ENCODE results near the gene ARSB.
"Not testable (repeated sequence)": the region's sequence is repeated elsewhere in the genome, so short reads cannot be mapped to it uniquely, and the experiment has no call there.

The ARSB gene

DNA sequence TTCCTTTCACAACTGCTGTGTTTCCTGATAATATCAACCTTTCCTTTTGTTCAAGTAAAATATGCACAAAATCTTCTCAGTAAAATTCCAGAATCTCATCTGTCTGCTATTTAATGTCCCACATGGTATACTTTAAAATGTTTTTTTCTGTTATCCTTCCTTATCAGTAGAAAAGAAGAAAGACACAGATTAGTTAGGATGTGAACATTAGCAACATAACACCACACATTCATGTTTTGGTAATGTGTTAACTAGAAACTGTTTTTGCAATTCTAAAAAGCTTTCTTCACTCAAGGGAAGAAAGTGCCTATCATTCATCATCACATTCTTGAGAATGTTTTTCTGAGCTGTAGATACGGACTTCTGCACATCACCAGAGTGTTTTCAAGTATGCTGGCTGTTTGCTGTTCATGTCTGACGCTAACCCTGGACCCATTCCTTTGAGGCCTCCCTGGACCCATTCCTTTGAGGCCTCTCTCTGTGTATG lies 10.5 kb upstream of the ARSB start:
- no peak for DNase-seq (ENCODE audit: low spot score)

DNA sequence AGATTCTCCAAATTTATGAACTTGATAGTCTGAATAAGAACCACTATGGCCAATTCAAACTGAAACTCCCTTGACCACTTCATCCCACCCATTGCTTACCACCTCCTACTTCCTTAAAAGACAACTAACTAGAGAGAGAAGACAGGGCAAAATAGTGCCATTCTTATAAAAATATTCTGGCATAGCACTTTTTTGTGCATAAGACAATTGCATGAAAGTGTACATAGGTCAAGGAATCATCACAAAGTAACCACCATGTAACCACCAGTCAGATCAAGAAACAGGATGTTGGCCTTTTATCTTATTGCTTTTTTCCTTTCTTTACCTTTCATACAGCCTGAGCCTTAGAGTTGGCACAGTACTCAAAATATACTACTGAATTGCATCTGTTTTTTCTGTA lies 8.1 kb upstream of the ARSB start:
- no peak for DNase-seq (ENCODE audit: low spot score)

GRCh38 chr5:78992146-78992545 lies 7.0 kb upstream of the ARSB start:
- DNase-seq (ENCODE audit: low spot score), result no peak

DNA sequence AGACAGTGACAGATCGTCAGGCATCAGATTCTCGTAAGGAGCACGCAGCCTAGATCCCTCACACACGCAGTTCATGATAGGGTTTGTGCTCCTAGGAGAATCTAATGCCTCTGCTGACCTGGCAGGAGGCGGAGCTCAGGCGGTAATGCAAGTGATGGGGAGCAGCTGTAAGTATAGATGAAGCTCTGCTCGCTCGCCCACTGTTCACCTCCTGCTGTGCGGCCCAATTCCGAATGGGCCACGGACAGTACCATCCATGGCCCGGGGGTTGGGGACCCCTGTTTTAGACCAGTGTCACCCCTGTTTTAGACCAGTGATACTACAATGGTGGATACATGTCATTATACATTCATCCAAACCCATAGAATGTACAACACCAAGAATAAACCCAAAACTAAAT lies 4.0 kb upstream of the ARSB start:
- no peak for DNase-seq (ENCODE audit: low spot score)

DNA sequence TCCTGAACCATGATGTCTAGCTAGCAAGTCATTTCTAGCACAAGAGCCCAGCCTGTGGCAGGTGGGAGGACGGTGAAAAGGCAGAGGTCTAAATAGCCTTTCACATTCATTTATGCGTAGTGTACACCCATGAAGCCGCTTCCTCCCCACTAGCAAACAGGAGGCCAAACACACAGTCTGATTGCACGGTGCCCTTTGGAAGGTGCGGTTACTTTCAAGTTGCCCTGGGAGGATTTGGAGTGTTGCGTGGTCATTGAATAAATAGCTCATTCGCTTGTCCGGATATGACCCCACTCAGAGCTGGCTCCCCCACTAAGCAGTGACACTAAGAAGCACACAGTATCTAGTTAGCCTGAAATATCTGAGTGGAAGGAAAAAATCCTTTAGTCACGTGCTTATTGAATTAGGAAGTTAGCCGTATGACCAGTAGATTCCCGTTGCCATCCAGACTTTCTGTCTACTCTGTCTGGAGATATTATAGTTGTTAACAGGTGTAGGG lies 664 bp upstream of the ARSB start:
- peak; percentile 76 for DNase-seq (ENCODE audit: low spot score)

- DNase-seq (ENCODE audit: low spot score), result peak; percentile 87
Observed at GRCh38 chr5:78984439-78985115, 533 bp downstream of the ARSB start.

- peak; percentile 58 for DNase-seq (ENCODE audit: low spot score)
Observed at GRCh38 chr5:78983601-78984438, 1.3 kb downstream of the ARSB start.

- DNase-seq (ENCODE audit: low spot score), result not testable (repeated sequence)
Observed at GRCh38 chr5:78983194-78983593, 1.9 kb downstream of the ARSB start.

DNA sequence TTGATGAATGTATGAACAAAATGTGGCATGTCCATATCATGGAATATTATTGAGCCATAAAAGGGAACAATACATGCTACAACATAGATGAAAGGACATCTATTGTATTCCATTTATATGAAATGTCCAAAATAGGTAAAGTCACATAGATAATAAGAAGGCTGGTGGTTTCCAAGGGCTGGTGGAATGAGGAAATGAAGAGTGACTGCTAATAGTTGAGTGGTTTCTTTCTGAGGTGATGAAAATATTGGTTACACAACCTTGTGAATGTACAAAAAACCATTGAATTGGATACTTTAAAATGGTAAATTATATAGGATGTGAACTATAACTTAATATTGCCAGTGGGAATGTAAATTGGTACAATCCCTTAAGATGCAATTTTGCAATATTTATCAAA lies 5.2 kb downstream of the ARSB start:
- no peak for DNase-seq (ENCODE audit: low spot score)

DNA sequence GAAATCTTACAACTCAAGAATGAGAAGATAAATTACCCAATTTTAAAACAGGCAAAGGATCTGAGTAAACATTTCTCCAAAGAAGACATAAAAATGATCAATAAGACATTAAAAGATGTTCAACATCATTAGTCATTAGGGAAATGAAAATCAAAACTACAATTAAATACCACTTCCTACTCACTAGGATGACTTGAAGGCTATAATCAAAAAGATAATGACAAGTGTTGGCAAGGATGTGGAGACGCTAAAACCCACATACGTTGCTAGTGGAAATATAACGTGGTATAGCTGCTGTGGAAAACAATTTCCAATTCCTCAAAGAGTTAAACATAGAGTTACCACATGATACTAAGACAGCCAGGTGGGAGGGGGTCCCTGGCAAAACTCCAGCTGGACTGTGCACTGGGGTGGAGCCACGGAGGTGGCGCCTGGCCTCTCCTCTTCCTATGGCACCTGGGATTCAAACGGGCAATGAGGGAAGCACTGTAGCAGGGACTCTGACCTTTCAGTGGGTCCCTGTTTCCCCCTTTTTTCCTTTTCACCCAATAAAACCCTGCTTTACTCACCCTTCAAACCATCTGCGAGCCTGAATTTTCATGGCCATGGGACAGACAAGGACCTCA lies 5.9 kb downstream of the ARSB start:
- DNase-seq (ENCODE audit: low spot score), result no peak

DNA sequence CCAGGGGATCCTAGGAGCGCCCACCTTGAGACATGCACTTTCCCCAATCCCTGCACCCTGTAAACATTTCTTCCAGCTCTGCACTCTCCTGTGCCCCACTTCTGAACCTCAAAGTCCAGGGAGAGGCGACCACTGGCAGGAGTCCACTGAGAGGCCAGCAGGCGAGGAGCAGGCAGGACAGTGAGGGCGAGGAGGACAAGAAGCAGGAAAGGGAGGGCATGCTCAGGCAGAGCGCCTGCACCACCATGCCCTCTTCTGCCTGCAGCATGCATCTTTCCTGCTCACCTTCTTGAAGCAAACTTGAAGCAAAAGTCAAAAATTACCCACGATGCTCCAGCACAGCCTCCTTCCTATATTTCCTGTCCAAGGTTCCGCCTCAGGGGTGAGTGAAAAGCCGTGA lies 10.1 kb downstream of the ARSB start:
- DNase-seq (ENCODE audit: low spot score), result no peak

GRCh38 chr5:78974601-78975000 lies 10.5 kb downstream of the ARSB start:
- no peak for DNase-seq (ENCODE audit: low spot score)

DNA sequence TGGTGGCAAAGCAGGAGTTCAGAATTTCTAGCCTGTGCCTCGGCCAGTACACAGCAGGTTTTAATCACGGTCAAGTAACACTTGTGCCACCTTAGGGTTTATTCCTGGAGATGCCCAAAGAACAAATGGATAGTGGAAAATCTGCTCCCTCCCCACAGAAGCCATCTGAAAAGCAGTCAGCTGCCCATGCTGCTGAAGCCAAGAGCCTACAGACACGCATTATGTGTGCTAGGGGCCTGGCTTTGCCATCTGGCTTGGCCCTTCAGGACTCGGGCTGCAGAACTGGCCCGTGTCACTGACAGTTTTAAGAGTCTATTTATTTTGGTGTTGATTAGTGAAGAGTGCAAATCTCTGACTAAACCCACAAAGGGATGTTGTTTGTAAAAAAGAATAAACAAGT lies 11.1 kb downstream of the ARSB start:
- no peak for DNase-seq (ENCODE audit: low spot score)

DNA sequence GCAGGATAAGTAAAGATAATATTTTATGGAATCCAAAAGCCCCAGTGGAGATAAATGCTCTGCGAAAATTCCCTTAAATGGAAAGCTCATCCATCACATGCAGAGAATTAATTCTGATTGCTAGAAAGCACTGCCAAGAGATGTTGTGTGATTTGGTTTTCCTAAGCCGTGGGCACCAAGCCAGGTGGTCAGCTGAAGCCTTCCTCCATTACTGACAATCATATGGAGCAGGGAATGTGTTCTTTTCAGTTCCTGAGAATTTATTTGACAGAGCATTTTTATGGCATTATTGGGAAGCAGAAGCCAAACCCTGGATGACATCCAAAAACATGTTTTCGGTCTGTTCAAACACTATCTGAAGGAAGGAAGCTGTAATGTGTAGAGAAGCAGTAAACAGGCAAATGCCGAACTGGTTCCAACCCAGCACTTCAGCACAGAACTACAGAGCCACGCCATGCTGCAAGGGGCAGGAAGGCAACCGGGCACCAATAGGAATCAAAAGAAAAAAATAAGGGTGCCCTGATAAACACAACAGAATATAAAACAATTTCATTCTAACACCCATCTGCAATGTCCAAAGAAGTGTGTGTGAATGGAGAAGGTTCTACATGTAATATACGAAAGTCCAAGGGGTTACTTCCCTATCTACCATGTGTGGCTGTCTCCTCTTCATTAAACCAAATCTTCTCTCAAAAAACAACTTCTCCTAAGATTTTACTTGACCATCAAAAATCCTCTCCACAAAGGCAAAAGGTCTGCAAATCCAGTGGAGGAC lies 12.3 kb downstream of the ARSB start:
- DNase-seq (ENCODE audit: low spot score), result no peak

- no peak for DNase-seq (ENCODE audit: low spot score)
Observed at GRCh38 chr5:78971998-78972397, 13.1 kb downstream of the ARSB start.

- no peak for DNase-seq (ENCODE audit: low spot score)
Observed at GRCh38 chr5:78968781-78969180, 16.3 kb downstream of the ARSB start.

DNA sequence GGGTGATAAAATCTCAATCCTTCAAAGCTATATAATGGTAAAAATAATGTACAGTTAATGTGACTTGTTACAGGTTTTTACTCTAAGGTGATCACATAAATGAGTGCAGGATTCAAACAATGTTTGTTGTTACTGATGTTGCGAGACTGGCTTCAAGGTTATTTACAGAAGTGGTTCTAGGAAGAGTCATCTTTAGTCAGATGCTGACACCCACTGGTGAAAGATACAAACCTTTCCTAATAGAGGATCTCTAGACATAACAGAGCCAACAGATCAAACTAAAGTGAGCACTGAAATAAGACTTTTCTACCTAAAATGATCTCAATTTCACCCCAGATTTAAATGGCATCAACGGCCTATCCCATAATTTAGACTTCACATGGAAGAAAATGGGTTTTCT lies 20.2 kb downstream of the ARSB start:
- peak; percentile 64 for DNase-seq (ENCODE audit: low spot score)

DNA sequence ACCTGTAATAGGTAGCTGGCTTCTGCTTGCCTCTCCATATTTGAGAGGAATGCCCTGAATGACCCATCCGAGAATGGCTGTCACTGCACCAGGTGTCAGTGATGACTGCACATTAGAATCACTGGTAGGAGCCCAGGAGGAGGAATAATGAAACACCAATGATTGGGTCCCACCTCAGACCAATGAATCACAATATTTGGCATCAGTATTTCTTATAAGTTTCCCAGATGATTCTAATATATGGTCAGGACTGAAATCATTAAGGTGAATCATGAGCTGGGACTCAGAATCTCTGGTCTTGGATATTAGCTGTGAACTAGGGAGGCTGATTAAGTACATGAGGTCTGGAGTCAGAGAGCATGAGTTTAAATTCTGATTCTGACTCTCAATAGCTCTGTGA lies 23.4 kb downstream of the ARSB start:
- DNase-seq (ENCODE audit: low spot score), result no peak

DNA sequence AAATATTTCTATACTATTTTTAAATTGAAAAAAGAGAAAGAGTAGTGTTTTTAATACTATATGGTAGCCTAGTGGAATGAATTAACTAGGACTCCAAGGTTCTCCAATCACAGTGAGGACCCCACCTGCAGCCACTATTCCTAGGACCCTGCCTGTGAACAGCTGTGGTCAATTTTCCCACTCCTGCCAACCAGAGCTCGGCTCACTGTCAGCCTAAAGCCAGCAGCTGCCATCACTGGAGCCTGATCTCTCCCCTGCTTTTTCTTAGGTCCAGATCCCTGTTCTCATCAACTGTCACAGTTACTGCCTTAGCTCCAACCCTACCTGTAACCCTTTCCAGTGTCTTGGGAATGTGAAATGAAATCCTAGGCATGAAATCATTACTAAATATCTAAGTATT lies 25.3 kb downstream of the ARSB start:
- DNase-seq (ENCODE audit: low spot score), result no peak

GRCh38 chr5:78958672-78959445 lies 26.3 kb downstream of the ARSB start:
- DNase-seq (ENCODE audit: low spot score), result no peak

DNA sequence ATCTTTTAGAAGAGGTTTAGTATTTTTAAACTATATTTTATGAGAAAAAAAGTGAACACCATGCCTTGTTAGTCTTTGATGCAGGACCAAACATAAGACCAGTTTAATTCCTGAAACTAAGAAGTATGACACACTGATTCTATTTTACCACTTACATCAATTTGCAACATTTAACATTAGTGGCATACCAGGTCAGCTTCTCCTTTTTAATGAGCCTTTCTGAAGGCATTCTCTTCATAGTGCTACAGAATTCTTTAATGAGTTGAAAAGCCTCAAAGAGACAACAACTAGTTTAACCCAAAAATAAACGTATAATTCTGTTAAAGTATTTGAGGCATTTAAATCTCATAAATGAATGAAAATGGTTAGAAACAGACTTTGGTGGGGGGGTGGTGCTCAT lies 28.2 kb downstream of the ARSB start:
- DNase-seq (ENCODE audit: low spot score), result no peak

Measured in NAMALWA (cell line).